Embryonic facial prominence (tissue), 1 donor: ENCODE measurements around the gene PABPC1L.

ENCODE experiments used
- DNase-seq: peaks from one replicate; pipeline ENCODE4 v3.0.0-alpha.2; 2016; ENCODE audit errors: extremely low spot score

The PABPC1L gene

DNA sequence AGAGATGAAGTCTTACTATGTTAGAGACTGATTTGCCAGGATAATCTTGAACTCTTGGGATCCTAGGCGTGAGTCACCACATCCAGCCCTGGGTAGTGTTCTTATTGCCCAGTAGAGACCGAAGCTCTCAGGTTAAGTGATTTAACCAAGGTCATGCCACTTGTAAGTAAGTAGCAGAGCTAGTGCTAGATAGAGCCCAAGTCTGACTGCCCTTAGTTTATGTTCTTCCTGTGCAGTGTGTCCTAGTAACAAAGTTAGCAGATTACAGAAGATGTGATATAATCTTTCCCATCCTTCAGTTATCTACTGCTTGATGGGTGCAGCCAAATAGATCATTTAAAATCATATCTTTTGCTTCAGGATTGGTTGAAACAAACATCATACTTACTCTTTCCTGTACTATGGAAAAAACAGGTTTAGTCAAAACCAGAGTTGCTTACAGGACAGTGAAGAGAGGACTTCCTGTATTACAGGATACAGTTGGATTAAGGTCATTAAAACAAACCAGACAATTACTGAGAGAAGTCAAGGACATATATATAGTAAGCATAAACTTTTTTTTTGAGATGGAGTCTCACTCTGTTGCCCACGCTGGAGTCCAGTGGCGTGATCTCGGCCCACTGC, 9.5 kb upstream of the PABPC1L start:
- DNase-seq, result no peak

GRCh38 chr20:44901974-44902373, 7.9 kb upstream of the PABPC1L start:
- DNase-seq, result no peak

- no peak for DNase-seq
These were observed 5.5 kb upstream of the PABPC1L start for GRCh38 chr20:44904377-44904776.

GRCh38 chr20:44908987-44909871, 631 bp upstream of the PABPC1L start:
- no peak for DNase-seq

DNA sequence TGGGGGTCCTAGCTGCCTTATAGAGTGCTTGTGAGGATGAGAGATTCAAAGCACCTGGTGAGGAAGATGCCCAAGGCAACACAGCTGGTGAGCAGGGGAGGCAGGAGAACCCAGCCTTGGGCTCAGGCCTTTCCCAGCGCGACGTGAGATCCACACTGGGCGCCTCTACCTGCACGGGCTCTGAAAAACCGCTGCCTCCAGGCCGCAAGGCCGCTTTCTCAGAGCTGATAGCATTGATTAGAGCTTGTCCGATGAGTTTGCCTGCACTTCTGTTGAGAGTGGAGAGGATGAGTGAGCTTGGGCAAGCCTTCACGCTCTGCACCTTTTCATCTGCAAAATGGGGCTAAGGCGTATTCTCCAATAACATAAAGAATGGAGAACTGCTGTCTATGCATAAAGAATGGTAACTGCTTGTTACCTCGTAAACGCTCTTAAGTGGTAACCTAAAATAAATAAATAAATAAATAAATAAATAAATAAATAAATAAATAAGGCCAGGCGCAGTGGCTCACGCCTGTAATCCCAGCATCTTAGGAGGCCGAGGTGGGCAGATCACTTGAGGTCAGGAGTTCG, 916 bp downstream of the PABPC1L start:
- DNase-seq, result no peak

- no peak for DNase-seq
These were observed 1.5 kb downstream of the PABPC1L start for GRCh38 chr20:44911264-44911921.

DNA sequence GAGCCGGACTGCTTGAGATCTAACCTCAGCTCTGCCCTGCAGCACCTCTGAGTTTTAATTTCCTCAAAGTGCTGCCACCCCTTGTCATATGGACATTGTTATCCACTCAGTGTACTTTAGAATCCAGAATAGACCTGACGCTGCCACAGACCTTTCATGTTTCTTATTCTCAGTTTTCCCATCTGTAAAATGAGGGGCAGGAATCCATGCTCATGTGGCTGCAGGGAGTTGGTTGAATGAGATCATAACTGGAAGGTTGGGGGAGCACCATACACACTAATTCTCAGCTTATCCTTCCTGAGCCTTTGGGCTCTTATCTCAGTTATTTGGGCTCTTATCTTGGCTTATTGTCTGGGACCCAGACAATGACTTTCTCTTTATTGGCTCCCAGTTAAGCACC, 2.3 kb downstream of the PABPC1L start:
- DNase-seq, result no peak

- no peak for DNase-seq
These were observed 5.1 kb downstream of the PABPC1L start for GRCh38 chr20:44914924-44915323.

DNA sequence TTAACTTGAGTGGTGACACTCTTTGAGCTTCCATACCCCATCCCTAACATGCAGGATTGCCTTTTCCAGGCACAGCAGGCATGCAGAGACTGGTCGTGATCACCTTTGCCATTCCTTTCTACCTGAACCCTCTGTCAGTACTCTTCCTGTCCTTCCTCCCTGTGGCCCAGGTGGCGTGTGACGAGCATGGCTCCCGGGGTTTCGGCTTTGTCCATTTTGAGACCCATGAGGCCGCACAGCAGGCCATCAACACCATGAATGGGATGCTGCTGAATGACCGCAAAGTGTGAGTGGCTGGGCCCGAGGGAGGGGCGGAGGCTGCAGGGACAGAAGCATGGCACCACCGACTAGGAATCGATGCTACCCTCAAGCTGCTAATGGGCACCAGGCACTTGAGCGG, 6.7 kb downstream of the PABPC1L start:
- DNase-seq, result no peak

GRCh38 chr20:44917399-44917798, 7.5 kb downstream of the PABPC1L start:
- DNase-seq, result no peak

GRCh38 chr20:44918342-44918741, 8.5 kb downstream of the PABPC1L start:
- no peak for DNase-seq

DNA sequence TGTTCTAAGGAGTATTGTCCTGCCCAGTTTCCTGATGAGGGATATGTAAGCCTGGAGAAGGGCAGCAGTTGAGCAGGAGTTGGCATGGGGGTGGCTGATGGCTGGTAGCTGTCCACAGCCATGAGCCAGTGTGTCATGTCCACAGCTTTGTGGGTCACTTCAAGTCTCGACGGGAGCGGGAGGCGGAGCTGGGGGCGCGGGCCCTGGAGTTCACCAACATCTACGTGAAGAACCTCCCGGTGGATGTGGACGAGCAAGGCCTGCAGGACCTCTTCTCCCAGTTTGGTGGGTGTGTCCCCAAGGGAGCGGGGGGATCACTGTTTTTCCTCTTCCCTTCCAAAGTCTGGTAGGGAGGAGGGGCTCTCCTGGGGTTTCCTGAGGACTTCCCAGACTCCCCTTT, 8.9 kb downstream of the PABPC1L start:
- DNase-seq, result no peak

DNA sequence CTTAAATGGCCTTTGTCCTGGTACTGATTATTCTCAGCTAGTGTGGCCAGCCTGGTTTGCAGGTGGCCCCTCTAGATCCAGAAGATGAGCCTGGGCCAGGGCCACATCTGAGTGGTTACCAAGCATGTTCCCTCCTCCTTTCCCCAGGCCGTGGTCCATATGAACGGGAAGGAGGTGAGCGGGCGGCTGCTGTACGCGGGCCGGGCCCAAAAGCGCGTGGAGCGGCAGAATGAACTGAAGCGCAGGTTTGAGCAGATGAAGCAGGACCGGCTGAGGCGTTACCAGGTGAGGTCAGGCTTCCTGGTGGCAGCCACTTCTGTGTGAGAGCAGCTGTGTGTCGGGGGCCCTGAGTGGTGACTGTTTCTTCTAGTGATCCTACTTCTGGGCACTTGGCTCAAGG, 11.6 kb downstream of the PABPC1L start:
- DNase-seq, result no peak

- DNase-seq, result no peak
These were observed 14.7 kb downstream of the PABPC1L start for GRCh38 chr20:44924541-44924940.

- DNase-seq, result no peak
These were observed 18.7 kb downstream of the PABPC1L start for GRCh38 chr20:44928595-44928994.

DNA sequence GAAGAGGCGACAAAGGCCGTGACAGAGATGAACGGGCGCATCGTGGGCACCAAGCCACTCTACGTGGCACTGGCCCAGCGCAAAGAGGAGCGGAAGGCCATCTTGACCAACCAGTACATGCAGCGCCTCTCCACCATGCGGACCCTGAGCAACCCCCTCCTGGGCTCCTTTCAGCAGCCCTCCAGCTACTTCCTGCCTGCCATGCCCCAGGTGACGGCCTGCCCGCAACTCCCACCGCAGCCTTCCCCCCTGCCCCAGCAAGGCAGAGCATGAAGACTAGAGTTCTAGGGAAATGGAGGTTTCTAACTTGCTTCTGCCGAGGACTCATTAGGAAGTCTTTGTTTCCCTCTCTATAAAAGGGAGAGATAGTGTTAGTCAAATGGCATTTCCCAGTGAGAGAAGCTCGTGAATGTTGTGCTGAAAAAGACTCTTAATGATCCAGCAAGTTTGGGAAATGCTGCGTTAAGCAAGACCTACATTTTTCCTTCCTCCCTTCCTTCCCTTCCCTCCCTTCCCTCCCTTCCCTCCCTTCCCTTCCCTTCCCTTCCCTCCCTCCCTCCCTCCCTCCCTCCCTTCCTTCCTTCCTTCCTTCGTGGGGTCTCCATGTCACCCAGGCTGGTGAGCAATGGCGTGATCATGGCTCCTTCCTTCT, 20.8 kb downstream of the PABPC1L start:
- no peak for DNase-seq

DNA sequence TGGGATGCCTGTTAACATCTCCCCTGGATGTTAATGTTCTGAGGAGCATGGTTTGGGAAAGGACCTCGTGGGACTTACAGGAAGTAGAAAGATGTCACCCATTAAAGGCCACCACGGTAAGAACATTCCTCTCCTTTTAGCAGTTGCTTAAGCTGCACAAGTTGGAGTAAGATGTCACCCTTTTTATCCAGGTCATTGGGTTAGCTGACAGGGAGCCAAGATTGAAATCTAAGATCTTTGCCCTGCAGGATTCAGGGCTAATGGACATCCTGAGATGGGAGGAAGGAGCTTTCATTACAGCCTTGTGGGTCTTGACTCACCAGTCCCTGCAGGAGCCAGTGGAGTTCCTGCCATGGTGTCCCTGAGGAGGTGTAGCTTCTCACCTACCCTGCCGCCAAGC, 22.1 kb downstream of the PABPC1L start:
- no peak for DNase-seq

GRCh38 chr20:44932916-44933315, 23.1 kb downstream of the PABPC1L start:
- DNase-seq, result no peak

- DNase-seq, result no peak
These were observed 26.6 kb downstream of the PABPC1L start for GRCh38 chr20:44936510-44936909.

GRCh38 chr20:44938637-44939036, 28.8 kb downstream of the PABPC1L start:
- no peak for DNase-seq

GRCh38 chr20:44941120-44941691, 31.3 kb downstream of the PABPC1L start:
- no peak for DNase-seq
